HG03432 (cell line): ENCODE measurements around the gene CD34.

Source experiments
- ATAC-seq: cut with Tn5 transposase; IDR thresholded peaks from one replicate; pipeline ENCODE4 v1.9.1; 2021; ENCODE audit warnings: mild to moderate bottlenecking, moderate library complexity; ENCODE audit not compliant: unreplicated experiment

Gene CD34

DNA sequence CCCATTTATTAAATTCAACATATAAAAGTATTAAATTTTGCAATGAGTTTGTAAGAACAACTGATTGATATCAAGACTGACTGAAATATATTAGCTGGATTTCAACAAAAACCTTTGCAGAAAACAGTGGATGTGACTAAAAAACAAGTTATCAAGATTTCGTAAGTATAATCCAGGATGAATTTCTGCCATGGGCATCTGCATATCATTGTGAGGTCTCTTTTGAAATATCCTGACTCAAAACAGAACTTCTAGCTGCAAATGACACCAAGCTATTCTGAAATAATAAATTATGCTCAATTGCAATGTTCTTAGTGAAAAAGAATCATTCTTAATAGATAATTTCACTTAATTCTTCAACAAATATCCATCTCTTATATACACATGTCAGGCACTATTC is 52.6 kb downstream of the CD34 start:
- ATAC-seq, result no peak

DNA sequence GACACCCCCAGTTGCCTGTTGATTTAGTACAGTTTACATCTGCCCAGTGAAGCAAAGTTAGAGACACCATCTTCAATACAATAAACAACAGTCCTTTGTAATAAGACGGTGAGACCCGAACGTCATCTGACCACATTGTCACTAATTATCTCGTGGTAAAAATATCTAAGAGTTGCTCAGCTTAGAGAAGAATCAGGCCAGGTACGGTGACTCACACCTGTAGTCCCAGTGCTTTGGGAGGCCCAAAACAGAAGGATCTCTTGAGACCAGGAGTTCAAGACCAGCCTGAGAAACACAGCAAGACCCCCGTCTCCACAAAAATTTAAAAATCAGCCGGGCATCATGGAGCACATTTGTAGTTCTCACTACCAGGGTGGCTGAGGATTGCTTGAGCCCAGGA is 53.5 kb downstream of the CD34 start:
- no peak for ATAC-seq

DNA sequence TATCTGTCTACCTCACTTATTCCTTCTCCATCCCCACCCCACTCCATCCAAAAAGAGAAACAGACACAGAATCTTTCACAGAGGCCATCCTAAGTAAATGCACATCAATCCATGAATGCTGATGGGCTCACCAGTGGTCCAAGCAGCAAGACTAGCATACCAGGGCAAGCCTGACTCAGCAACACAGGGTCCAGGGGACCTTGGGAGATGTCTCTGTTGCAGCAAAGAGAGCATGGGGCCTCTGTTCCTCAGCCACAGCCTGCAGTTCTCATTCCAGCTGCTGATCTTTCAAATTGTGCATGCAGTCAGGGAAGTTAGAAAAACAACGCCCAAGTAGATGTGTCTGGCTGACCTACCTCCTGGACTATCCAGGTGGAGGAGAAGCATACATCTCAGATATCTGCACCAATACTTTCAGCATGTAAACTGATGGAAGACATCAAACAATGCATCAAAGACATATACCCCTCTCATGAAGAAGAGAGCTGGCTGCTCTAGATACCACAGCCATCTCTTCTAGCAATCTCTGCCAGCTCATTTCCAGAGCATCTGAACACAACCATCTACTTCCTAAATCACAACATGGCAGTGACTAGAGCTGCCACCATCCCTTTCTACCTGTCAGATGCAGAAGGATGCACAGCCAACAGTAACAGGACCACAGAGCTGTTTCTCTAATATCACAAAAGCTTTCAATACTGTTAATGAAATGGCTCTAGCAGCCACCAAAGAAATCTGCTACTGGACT is 54.5 kb downstream of the CD34 start:
- no peak for ATAC-seq

DNA sequence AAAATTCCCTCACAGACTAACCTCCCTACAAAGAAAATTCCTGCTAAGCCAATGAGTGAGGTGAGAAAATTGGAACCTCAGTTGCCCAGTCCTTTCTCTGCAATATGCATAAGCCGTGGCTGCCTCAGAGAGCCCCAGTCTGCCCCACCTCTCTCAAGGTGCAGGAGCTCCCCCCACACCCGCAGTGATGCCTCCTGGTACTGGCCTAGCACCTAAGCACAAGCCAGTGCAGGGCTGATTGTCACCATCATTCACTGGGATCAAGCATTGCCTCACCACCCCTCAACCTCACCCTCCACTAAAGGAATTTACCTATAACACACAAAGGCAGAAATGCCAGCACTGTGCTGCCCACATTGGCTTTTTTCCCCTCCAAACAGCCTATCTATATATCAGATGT is 56.9 kb downstream of the CD34 start:
- ATAC-seq, result no peak

DNA sequence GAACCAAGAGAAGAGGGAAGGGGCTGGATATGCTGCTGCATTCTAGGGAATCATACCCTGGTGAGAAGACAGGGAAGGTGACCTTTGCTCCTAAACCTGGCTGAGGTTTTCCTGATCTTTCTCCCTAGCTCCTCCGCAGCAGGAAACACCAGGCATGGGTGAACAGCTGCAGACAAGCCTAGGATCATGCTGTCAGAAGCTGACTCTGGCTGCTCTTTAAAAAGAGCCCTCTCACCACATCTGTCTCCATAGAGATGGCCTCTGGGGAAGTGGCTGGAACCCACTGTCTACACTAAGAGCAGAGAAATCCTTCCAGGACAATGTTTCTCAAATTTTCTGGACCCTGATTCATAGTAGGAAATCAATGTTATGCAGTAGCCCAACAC is 57.6 kb downstream of the CD34 start:
- no peak for ATAC-seq

DNA sequence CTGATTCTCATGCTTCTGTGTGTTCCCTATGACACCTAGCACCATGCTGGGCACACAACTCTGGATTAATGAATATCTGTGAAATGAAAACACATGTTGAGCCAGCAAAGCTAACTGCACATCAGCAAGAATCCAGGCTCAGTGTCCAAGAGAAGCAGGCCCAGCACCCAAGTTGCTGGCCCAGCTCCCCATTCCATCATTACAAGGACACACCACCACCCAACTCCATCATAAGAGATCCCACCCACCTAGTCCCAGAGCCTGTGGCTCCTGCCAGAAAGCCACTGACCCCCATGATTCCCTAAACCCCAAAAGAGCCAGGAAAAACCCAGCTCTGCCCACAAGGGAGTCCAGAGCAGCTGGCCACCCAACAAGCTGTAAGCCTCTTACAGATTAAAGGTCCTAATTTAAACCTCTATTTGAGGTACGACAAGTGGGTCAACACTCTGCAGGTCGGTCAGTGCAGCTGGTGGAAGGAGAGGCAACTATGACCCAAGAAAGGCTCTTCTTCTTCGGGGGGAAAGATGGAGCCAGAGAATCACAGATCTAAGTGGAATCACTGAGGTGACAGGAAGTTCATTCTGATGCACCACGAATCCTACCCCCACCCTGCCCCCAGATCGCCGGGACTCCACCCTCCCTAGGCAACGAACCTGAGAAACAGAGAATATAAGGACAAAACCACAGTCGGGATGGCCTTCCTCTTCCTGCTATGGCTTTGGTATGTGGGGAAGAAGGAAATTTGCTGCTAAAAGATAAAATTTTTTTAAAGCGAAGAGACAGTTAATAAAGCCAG is 58.2 kb downstream of the CD34 start:
- no peak for ATAC-seq

DNA sequence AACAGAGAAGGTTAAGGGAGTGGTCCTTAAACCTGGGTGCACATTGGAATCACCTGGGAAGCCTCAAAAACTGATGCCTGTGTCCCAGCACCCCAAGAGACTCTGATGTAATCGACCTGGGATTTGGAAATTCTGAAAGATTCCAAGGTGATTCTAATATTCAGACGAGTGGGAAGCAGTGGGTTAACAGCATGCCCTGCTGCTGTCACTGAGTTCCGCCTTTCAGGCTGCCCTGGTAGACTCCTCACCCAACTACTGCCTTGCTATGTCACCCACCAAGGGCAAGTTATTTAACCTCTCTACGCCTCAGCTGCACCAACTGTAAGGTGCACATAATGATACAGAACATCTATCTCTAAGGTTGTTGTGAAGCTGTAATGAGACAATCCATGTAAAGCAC is 59.2 kb downstream of the CD34 start:
- ATAC-seq, result no peak

DNA sequence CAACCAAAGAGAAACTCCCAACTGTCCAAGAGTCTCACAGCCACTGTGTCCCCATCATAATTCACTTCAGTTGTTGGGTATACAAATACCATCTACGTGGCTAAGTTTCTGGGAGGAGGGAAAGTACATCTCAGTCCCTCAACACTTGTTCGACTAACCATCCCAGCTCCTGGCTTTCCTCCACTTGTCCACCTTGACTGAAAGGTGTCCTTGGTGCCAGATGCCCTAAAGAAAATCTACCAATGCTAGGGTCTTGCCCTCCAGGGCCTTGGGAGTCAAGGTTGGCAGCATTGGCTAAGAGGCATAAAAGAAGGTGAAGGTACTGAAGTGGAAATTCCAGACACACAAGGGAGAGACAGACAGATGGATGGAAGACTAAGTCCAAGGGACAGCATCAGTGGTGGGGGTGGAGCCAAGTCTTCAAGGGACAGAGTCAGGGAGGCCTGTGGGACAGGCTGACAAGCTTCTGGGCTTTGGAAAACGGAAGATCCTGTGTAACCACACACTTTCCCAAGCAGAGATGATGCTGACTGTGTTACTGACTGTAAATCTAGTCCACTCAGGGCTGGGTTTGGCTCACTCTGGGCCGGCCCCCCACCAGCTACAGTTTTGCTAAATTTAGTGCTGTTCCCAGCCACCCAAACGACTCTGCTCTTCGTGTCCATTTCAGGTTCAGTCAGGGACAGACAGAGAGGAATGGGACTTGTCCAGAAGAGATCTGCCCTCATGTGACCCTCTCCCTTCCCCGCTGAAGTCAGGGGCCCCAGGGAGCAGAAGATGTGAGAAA is 60.1 kb downstream of the CD34 start:
- ATAC-seq, result no peak

DNA sequence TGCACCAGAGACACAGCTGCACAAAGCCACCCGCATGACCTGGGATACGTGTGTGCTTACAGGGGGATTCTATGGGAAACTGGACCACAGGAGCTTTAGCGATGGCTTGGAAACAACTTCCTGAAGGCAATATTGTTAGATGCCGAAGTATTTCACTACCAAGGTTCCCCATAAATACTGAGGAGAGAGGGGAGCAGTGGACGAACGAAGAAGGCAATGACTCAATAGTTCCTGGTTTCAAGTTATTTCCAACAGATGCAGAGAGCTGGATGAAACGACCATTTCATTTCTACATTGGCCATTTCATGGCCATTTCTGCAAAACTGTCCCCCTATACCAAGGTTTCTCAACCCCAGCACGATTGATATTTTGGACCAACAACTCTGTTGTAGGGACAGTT is 61.3 kb downstream of the CD34 start:
- no peak for ATAC-seq

DNA sequence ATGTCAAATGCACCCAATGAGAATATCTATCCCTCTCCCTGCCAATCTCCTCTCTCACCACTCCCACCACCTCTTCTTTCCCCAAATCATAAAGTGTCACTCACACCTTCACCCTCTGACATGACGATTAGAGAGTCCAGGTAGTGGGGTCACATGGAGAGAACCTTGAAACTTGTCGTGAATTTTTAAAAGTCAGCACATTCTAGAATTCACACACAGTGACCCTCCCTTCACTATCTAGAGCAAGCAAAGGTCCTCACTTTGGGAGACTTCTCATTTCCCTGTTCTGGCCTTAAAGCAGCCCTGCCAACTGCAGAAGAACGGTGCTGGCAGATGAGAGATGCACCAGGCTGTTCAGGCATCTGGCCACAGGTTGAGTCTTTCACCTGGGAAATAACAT is 61.9 kb downstream of the CD34 start:
- no peak for ATAC-seq

DNA sequence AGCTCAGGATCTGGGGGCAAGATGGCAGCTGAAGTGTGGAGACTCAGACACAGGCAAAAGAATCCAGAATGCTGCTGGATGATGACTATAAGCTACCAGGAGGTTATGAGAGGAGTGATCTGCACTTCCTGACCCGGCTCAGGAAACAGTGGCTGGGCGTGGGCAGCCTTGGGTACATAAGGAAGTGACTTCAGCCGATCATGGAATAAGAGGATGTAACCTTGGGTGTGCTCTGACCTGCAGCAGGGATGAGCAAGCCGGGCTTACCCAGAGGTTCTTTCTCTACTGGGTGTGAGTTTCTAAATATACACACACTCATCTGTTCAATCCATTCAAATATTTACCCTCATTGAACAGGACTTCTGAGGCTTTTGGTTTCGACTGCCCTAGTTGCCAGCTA is 62.7 kb downstream of the CD34 start:
- peak; percentile 69 for ATAC-seq

DNA sequence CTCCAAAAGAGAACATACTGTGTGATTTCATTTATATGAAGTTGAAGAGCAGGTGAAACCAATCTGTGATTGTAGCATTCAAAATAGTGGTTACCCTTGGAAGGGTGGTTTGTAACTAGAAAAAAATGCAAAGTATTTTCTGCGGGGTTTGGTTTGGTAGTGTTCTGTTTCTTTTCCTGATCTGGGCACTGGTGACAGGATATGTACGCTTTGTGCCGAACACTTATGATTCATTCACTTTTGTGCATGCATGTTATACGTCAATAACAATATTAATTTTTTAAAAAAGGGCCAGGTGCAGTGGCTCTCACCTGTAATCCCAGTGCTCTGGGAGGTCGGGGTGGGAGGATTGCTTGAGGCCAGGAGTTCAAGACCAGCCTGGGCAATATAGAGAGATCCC is 63.8 kb downstream of the CD34 start:
- no peak for ATAC-seq

DNA sequence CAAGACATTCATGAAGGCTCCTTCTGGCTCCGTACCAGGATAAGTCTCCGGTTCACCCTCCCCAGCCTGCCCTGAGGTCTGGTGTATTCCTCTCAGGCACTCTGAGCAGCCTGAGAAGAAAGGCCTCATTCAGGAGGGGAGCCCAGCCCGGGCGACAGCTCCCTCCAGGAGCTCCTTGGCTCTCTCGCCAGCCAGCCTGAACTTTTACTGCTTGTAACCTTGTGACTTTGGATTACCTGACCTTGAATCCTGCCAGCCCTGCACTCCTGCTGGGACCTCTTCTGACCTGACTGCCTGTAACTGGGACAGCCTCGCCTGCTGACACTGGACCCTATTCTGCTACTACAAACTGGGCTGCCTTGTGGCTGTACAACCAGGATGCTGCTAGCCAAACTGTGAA is 65.8 kb downstream of the CD34 start:
- ATAC-seq, result no peak

DNA sequence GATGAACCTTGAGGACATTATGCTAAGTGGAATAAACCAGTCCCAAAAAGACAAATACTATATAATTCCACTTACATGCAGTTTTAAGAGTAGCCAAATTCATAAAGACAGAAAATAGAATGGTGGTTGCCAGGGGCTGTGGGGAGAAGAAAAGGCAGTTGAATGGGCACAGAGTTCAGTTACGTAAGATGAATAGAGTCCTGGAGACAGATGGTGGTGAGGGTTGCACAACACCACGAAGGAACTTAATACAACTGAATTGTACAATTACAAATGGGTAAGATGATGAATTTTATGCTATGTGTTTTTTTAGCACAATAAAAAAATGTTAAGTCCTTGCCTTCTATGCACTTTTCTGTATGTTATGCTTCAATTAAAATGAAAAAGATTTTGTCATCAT is 66.6 kb downstream of the CD34 start:
- no peak for ATAC-seq

DNA sequence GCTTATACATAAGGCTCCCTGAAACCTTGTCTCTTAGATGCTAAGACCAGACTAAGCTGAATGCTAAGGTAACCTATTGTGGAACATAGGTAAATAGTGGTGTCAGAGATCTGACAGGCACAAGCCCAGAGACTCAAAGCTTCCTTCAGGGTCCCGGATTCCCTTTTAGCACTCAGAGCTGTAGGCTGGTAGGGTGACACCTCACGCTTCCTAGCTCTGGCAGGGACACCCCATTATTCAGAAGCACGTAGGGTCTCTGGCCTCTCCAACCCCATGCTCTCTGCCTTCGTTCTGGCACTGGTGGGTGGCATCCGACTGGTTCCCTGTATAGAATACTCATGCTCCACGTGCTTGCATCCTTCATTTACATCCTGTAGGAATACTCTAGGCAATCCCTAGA is 68.4 kb downstream of the CD34 start:
- no peak for ATAC-seq

DNA sequence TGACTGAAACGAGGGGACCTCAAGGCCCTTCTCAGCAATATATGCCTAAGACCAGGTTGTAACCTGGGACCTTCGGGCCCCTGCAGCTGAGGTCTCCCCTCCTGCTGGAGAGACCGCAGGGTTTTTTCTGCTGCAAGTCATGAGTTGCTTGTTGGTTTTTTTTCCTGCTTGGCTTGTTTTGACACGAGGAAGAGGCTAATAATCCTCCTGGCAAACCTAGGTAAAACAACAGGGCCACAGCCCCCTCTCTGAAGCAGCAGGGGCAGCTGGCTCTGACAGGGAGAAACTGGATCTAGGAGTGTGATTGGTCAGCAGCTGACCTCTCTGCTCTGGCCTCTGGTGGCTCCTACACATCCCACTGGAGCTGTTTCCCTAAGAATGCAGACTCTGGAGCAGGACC is 69.0 kb downstream of the CD34 start:
- ATAC-seq, result no peak

DNA sequence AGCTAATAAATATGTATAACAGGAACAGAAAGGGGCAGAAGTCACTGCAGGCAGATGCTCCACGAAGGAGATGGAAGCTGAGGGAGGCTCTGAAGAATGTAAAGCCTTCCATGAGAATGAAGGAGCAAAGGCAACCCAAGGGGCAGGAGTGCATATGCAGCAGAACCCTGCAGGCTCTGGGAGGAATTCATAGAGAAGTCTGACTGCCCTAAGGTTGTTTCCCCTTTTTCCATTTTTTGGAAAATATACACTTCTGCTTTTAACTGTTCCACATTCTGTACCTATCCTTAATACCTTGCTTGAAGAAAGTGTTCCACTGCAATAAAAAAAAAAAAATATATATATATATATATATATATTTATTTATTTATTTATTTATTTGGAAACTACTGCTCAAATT is 69.6 kb downstream of the CD34 start:
- ATAC-seq, result no peak

DNA sequence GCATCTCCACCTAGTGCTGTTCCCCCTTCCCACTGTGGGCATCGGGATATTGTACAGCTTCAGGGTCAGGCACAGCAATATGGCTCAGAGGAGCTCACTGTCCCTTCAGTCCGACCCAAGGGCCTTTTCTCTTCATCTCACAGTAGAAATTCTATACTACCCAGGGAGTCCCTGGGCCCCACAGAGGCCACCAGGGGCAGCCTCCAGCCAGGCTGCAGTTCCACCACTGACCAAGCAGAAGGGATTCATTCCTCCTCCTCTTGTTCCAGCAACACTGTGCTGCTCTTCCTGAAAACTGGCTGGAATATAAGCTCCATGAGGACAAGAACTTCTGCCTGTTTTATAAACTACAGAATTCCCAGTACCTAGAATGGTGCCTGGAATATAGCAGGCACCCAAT is 70.5 kb downstream of the CD34 start:
- ATAC-seq, result no peak

DNA sequence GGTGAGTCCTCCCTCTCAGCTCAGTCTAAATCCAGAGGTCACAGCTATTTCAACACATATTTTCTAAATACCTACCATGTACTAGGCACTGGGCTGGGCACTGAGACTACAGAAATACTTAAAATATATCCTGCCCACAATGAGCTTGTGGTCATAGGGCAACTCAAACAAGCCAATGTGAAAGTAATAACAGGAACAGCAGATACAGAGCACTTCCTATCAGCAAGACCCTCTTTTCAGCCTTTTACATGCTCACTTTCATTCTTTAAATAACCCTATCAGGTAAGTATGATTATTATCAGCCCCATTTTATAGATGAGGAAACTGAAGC is 71.9 kb downstream of the CD34 start:
- no peak for ATAC-seq

DNA sequence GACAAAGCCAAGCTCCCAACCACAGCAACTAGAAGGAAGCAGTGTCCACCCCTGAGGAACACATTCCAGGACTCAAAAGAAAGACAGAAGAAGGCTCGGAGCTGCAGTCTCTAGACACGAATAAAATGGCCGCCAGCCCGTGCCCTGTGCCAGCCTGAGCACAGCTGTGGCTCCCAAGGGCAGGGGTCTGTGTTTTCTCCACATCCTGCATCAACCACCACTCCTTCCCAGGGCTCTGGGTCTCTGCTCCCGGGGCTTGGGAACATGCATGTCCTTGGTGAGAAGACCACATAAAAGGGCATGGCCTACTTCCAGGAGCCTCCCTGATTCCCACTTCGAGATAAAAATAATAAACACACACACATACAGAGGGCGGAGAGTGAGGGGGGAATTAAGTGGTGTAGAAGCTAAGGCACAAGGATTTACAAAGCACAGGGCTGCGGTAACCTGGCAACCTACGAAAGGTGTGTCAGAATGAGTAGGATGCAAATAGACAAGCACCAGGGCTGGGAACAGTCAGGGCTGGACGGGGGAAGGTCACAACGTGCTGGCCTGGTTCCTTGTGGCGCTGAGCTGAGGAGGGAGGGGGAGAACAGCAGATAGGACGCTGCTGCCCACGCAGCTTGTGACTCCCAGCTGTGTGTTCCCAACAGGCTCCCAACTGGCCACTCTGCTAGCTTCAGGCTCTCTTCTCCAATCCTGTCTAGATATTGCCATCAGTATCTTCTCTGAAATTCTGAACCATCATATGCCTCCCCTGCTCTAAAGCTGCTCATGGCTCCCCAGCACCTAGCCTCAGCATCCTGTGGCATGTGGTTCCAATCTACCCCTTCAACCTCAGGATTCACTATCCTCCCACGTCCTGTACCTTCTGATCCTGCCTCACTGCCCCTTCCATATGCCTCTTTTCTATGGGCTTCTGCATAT is 72.5 kb downstream of the CD34 start:
- no peak for ATAC-seq

DNA sequence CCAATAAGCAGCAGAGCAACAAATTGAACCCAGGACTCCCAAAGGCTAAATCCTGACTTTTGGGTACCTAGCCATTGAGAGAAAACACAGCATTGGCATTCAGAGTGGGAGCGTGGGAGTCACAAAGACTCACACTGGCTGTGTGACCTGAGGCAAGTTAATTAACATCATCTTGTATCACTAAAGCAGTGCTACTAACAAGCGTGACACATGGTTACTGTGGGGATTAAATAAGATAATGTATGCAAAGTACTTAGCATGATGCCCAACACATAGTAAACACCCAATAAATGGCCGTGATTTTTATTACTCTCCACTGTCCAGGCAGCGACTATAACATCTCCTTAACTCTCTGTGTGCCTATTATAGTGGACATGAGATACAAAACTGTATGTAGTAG is 73.3 kb downstream of the CD34 start:
- no peak for ATAC-seq
